GM12878 (cell line): ENCODE data around the gene CWF19L1.

Experiments
- CEBPB ChIP-seq, 2 experiments: fragments of 150-350 bp in 1 of 2; IDR thresholded peaks; 2 replicates each; pipeline ENCODE4 v1.6.1; 2012 to 2014; ENCODE audit warnings: low read depth in 2 of 2, low read length in 2 of 2, borderline replicate concordance in 1 of 2, inconsistent platforms in 1 of 2
- CTCF ChIP-seq, 3 experiments: IDR thresholded peaks in 2 of 3; conservative IDR thresholded peaks in 1 of 3; 2 replicates each; pipeline ENCODE4 v1.5.1; 2011; ENCODE audit warnings: low read depth in 3 of 3, low read length in 3 of 3, mild to moderate bottlenecking in 3 of 3, control low read depth in 2 of 3, moderate library complexity in 2 of 3, inconsistent platforms in 1 of 3, mixed read lengths in 1 of 3; ENCODE audit not compliant: control insufficient read depth in 2 of 3, insufficient read depth in 1 of 3; ENCODE audit errors: extremely low read depth in 1 of 3
- FOXK2 ChIP-seq: fragments of 450-650 bp; IDR thresholded peaks from 2 replicates; pipeline ENCODE4 v1.6.1; 2017; ENCODE audit warnings: mild to moderate bottlenecking, moderate library complexity
- POLR2A ChIP-seq: IDR thresholded peaks from 2 replicates; pipeline ENCODE4 v1.6.1; 2011; ENCODE audit warnings: low read depth, mild to moderate bottlenecking, low read length
- RAD21 ChIP-seq: IDR thresholded peaks from 2 replicates; pipeline ENCODE4 v1.6.1; 2011; ENCODE audit warnings: mild to moderate bottlenecking, low read depth, low read length, moderate library complexity; ENCODE audit not compliant: insufficient read depth
- TF ChIP-seq, protein P1 (sequence below): IDR thresholded peaks from 2 replicates; pipeline ENCODE4 v1.6.1; 2012; ENCODE audit warnings: mild to moderate bottlenecking, low read depth, low read length

- TF ChIP-seq CEBPB (IDR thresholded peaks at IDR 0.05; ENCODE audit: borderline replicate concordance in 1 of 2, low read depth in 2 of 2, low read length in 2 of 2) (no peak), FOXK2 (no peak), RAD21 (no peak), POLR2A (no peak), CTCF (IDR thresholded peaks at IDR 0.05 in 2 of 3, conservative IDR thresholded peaks at IDR 0.05 in 1 of 3; ENCODE audit: control insufficient read depth in 2 of 3, extremely low read depth in 1 of 3, insufficient read depth in 1 of 3, low read depth in 3 of 3, low read length in 3 of 3) (no peak)
- TF ChIP-seq, protein P1, sequence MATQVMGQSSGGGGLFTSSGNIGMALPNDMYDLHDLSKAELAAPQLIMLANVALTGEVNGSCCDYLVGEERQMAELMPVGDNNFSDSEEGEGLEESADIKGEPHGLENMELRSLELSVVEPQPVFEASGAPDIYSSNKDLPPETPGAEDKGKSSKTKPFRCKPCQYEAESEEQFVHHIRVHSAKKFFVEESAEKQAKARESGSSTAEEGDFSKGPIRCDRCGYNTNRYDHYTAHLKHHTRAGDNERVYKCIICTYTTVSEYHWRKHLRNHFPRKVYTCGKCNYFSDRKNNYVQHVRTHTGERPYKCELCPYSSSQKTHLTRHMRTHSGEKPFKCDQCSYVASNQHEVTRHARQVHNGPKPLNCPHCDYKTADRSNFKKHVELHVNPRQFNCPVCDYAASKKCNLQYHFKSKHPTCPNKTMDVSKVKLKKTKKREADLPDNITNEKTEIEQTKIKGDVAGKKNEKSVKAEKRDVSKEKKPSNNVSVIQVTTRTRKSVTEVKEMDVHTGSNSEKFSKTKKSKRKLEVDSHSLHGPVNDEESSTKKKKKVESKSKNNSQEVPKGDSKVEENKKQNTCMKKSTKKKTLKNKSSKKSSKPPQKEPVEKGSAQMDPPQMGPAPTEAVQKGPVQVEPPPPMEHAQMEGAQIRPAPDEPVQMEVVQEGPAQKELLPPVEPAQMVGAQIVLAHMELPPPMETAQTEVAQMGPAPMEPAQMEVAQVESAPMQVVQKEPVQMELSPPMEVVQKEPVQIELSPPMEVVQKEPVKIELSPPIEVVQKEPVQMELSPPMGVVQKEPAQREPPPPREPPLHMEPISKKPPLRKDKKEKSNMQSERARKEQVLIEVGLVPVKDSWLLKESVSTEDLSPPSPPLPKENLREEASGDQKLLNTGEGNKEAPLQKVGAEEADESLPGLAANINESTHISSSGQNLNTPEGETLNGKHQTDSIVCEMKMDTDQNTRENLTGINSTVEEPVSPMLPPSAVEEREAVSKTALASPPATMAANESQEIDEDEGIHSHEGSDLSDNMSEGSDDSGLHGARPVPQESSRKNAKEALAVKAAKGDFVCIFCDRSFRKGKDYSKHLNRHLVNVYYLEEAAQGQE: no peak
Measured at GRCh38 chr10:100287756-100288155, 20.3 kb upstream of the CWF19L1 start.
